GM06990 (cell line): Measurements from ENCODE around the gene NIN.
A peak's percentile ranks its signal among the peaks of the same experiment; 100 is the strongest.

ENCODE experiments used
- DNase-seq: peaks from one replicate; pipeline ENCODE4 v3.0.0-alpha.2; 2011; ENCODE audit not compliant: insufficient read length; ENCODE audit errors: extremely low read depth
- H3K27me3 ChIP-seq: replicated peaks from 2 replicates; pipeline ENCODE4 v1.6.0; 2011; ENCODE audit warnings: low read length; ENCODE audit not compliant: control insufficient read depth, insufficient read depth
- H3K36me3 ChIP-seq: 2 replicates; pipeline ENCODE4 v1.5.1; 2011; ENCODE audit warnings: low read length; ENCODE audit not compliant: control insufficient read depth, insufficient read depth
- H3K4me3 ChIP-seq: replicated peaks from 2 replicates; pipeline ENCODE4 v1.5.1; 2011; ENCODE audit warnings: low read depth, mild to moderate bottlenecking, control low read depth, low read length
- CTCF ChIP-seq: IDR thresholded peaks from 2 replicates; pipeline ENCODE4 v1.5.1; 2011; ENCODE audit warnings: low read length, control low read depth, mild to moderate bottlenecking, inconsistent platforms; ENCODE audit not compliant: insufficient read depth, poor library complexity, severe bottlenecking

NIN gene

DNA sequence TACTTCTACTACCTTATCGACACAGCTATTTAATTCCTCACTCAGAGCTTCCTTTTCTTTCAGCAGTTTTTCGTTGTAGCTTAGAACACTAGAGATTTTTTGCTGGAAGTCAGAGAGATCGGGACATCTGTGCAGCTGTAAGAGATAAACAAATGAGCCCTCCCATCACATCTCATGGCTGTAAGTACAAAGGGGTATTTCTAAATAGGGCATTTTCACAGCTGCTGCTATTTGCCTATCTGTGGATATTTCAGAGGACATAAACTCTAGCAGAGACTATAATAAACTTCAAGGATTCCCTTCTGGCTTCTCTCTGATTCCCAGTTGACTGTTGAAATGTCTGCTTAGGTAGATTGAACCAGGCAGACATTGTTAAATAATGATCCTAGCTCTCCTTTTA lies 86.7 kb downstream of the NIN start:
- no peak for DNase-seq
- Histone ChIP-seq H3K36me3 (peaks cover 15% of the 10 kb centered on the region), H3K27me3 (no peaks in the 10 kb centered on the region), H3K4me3 (no peak overlapping the region)
- no peak for TF ChIP-seq CTCF

- peaks cover 12% of the 10 kb centered on the region for H3K36me3 ChIP-seq
- DNase-seq: peak; percentile 38
- H3K27me3 ChIP-seq: no peaks in the 10 kb centered on the region
- H3K4me3 ChIP-seq: no peak overlapping the region
- no peak for TF ChIP-seq CTCF
Measured at GRCh38 chr14:50741567-50741966, 89.4 kb downstream of the NIN start.

- DNase-seq: no peak
- H3K36me3 ChIP-seq: peaks cover 12% of the 10 kb centered on the region
- no peak for TF ChIP-seq CTCF
- H3K27me3 ChIP-seq: no peaks in the 10 kb centered on the region
- H3K4me3 ChIP-seq: no peak overlapping the region
Measured at GRCh38 chr14:50740856-50741255, 90.1 kb downstream of the NIN start.

DNA sequence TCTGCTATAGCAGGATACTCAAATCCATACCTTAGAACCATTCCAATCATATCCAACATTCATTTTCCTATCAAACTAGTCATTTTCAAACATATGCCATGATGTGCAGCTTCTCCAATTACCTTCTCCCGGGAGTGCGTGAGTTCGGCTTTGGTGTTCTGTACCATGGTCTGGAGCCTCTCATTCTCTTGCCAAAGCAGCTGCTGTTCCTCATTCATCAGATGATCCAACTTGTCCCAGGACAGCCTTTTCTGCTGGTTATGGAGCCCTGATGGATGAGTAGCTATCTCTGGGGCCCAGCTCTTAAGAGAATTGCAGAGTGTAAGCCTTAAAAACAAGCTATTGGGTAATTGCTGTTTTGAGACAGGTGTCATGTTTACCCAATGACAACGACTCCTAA lies 91.8 kb downstream of the NIN start:
- H3K36me3 ChIP-seq: peaks cover 12% of the 10 kb centered on the region
- DNase-seq: no peak
- no peak for TF ChIP-seq CTCF
- no peaks in the 10 kb centered on the region for H3K27me3 ChIP-seq
- no peak overlapping the region for H3K4me3 ChIP-seq

DNA sequence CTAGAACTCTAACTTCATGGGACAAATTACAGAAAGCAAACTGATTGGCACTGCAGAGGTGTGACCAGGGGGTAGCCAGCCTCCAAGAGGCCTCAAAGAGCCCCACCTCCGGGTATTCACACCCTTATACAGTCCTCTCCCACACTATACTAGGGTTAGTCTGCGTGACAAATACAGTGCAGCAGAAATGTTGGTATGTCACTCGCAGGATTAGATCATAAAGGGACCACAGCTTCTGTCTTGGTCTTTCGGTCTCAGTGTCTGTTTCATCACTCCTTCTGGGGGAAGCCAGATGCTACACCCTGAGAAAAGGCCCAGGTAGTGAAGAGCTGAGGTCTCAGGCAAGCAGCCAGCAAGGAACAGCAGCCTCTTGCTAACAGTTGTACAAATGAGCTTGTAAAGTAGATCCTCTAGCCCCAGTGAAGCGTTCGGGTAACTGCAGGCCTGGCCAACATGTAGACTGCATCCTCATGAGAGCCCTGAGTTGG lies 94.0 kb downstream of the NIN start:
- no peak overlapping the region for H3K4me3 ChIP-seq
- peak; percentile 65 for DNase-seq
- H3K27me3 ChIP-seq: no peaks in the 10 kb centered on the region
- TF ChIP-seq CTCF: no peak
- H3K36me3 ChIP-seq: peaks cover 7% of the 10 kb centered on the region
